SK-N-SH (cell line): ENCODE measurements around the gene MAP1B. TPM values are rescaled to one million over a fixed set of nuclear protein-coding genes. Genes with fewer than 3 reads are reported as not detected.
A peak's percentile ranks its signal among the peaks of the same experiment; 100 is the strongest.

Experiments
- CTCF ChIA-PET: fragments of 300-600, 350-600 bp; formaldehyde crosslinking; extraction: SDS; loops from one replicate; lab custom pipeline; 2021; lab: Yijun Ruan, JAX
- POLR2A ChIA-PET: fragments of 350-600 bp; sonication (Branson Sonifier 250); formaldehyde crosslinking; extraction: SDS; loops from one replicate; lab custom pipeline; 2020; ENCODE audit warnings: antibody characterized with exemption, inconsistent platforms; lab: Yijun Ruan, JAX
- DNase-seq: peaks from one replicate; pipeline ENCODE4 v3.0.0; 2012
- H2AFZ ChIP-seq: fragments of 200-600 bp; sonication (generic); 2 replicates; pipeline ENCODE4 v1.8.1; 2016; ENCODE audit warnings: antibody characterized with exemption, mild to moderate bottlenecking, low read depth
- H3F3A ChIP-seq: fragments of 200-600 bp; sonication (generic); replicated peaks from 2 replicates; pipeline ENCODE3; 2016; ENCODE audit warnings: antibody characterized with exemption, mild to moderate bottlenecking; ENCODE audit not compliant: insufficient read depth
- H3K27ac ChIP-seq, 2 experiments: fragments of 200-500 bp in 1 of 2; fragments of 200-600 bp in 1 of 2; sonication (Bioruptor generic) in 1 of 2; sonication (generic), shearing (Covaris generic) in 1 of 2; 2 replicates each; pipeline versions ENCODE4 v1.5.1 to v1.6.1; 2014 to 2016; ENCODE audit warnings: low read depth in 2 of 2, inconsistent platforms in 1 of 2, low read length in 1 of 2, mild to moderate bottlenecking in 1 of 2, mixed read lengths in 1 of 2
- H3K27me3 ChIP-seq: fragments of 200-600 bp; sonication (generic), shearing (Covaris generic); 2 replicates; pipeline ENCODE4 v1.6.1; 2016; ENCODE audit warnings: mixed run types; ENCODE audit not compliant: insufficient read depth
- H3K36me3 ChIP-seq, 2 experiments: fragments of 200-500 bp in 1 of 2; fragments of 200-600 bp in 1 of 2; sonication (Bioruptor generic) in 1 of 2; sonication (generic) in 1 of 2; replicated peaks in 1 of 2; 2 replicates each; pipeline versions ENCODE3 to v1.5.1; 2014 to 2016; ENCODE audit warnings: low read length in 1 of 2, mild to moderate bottlenecking in 1 of 2; ENCODE audit not compliant: insufficient read depth in 2 of 2, control insufficient read depth in 1 of 2
- H3K4me1 ChIP-seq, 2 experiments: fragments of 200-500 bp in 1 of 2; fragments of 200-600 bp in 1 of 2; sonication (Bioruptor generic) in 1 of 2; sonication (generic), shearing (Covaris generic) in 1 of 2; 2 replicates each; pipeline versions ENCODE4 v1.5.1 to v1.6.1; 2014 to 2016; ENCODE audit warnings: low read depth in 1 of 2, low read length in 1 of 2, mixed run types in 1 of 2; ENCODE audit not compliant: insufficient read depth in 2 of 2, control insufficient read depth in 1 of 2
- H3K4me2 ChIP-seq: fragments of 200-600 bp; sonication (generic), shearing (Covaris generic); 2 replicates; pipeline ENCODE4 v1.6.1; 2017; ENCODE audit warnings: mixed run types
- H3K4me3 ChIP-seq, 2 experiments: fragments of 200-500 bp in 1 of 2; fragments of 200-600 bp in 1 of 2; sonication (Bioruptor generic) in 1 of 2; sonication (generic), shearing (Covaris generic) in 1 of 2; 2 replicates each; pipeline versions ENCODE4 v1.5.1 to v1.8.1; 2014 to 2016; ENCODE audit warnings: low read depth in 2 of 2, inconsistent platforms in 1 of 2, low read length in 1 of 2, mild to moderate bottlenecking in 1 of 2, mixed read lengths in 1 of 2, moderate library complexity in 1 of 2
- H3K79me2 ChIP-seq: fragments of 200-600 bp; sonication (generic); 2 replicates; pipeline ENCODE4 v1.8.1; 2017; ENCODE audit warnings: mild to moderate bottlenecking; ENCODE audit not compliant: insufficient read depth
- H3K9ac ChIP-seq: fragments of 200-600 bp; sonication (generic); 2 replicates; pipeline ENCODE4 v1.6.1; 2017; ENCODE audit warnings: mixed run types
- H3K9me2 ChIP-seq: fragments of 200-600 bp; sonication (generic); 2 replicates; pipeline ENCODE4 v1.6.1; 2017; ENCODE audit warnings: mixed run types
- H3K9me3 ChIP-seq: fragments of 200-600 bp; sonication (generic); 2 replicates; pipeline ENCODE4 v1.6.1; 2017; ENCODE audit warnings: mixed run types, mild to moderate bottlenecking, moderate library complexity
- H4K20me1 ChIP-seq: fragments of 200-600 bp; sonication (generic); 2 replicates; pipeline ENCODE4 v1.6.1; 2017; ENCODE audit warnings: mild to moderate bottlenecking, mixed run types; ENCODE audit not compliant: insufficient read depth
- CHD2 ChIP-seq: fragments of 150-350 bp; IDR thresholded peaks from 2 replicates; pipeline ENCODE4 v1.6.1; 2018; ENCODE audit warnings: low read length; ENCODE audit not compliant: partially characterized antibody
- ELF1 ChIP-seq: IDR thresholded peaks from 2 replicates; pipeline ENCODE4 v1.4.0; 2012
- MAX ChIP-seq: IDR thresholded peaks from 2 replicates; pipeline ENCODE4 v1.4.0; 2012; ENCODE audit warnings: low read depth
- MXI1 ChIP-seq: IDR thresholded peaks from 2 replicates; pipeline ENCODE4 v1.6.1; 2012; ENCODE audit warnings: mild to moderate bottlenecking, low read depth, low read length, improper control_type of control experiment
- POLR2AphosphoS5 ChIP-seq: IDR thresholded peaks from 2 replicates; pipeline ENCODE4 v1.6.1; 2012; ENCODE audit warnings: low read depth, low read length
- RFX5 ChIP-seq: IDR thresholded peaks from 2 replicates; pipeline ENCODE4 v1.6.1; 2012; ENCODE audit warnings: mild to moderate bottlenecking, improper control_type of control experiment, low read length
- SIN3A ChIP-seq: IDR thresholded peaks from 2 replicates; pipeline ENCODE4 v1.6.1; 2012; ENCODE audit warnings: low read depth, mild to moderate bottlenecking, low read length, moderate library complexity, borderline replicate concordance
- TCF12 ChIP-seq: IDR thresholded peaks from 2 replicates; pipeline ENCODE4 v1.4.0; 2012
- TEAD4 ChIP-seq: IDR thresholded peaks from 2 replicates; pipeline ENCODE4 v1.4.0; 2012; ENCODE audit warnings: mild to moderate bottlenecking, borderline replicate concordance; ENCODE audit not compliant: insufficient read depth
- USF1 ChIP-seq: IDR thresholded peaks from 2 replicates; pipeline ENCODE4 v1.4.0; 2012; ENCODE audit warnings: low read depth, borderline replicate concordance
- USF2 ChIP-seq: fragments of 150-350 bp; IDR thresholded peaks from 2 replicates; pipeline ENCODE4 v1.6.1; 2017; ENCODE audit warnings: antibody characterized with exemption, low read length, low read depth, borderline replicate concordance
- WGBS: methylation state at CpG from one replicate; pipeline ENCODE4 v1.1.6; 2017; ENCODE audit warnings: low lambda C conversion rate; 5-methylcytosine and 5-hydroxymethylcytosine counted together
- polyA plus RNA-seq, 3 experiments: library from polyadenylated mRNA; depleted of rRNA; stranded (reverse); fragments of >200 nt; gene quantifications; 2 replicates each; pipeline ENCODE4 v1.2.3, GENCODE V29; 2012
- TF ChIP-seq, protein P1 (sequence below): IDR thresholded peaks from 2 replicates; pipeline ENCODE4; 2012
- TF ChIP-seq, protein P2 (sequence below): IDR thresholded peaks from 2 replicates; pipeline ENCODE4 v1.4.0; 2012; ENCODE audit warnings: low read depth, borderline replicate concordance

The MAP1B gene
- polyA plus RNA-seq, 1 of the 3 experiments (the other 2 are of a cell fraction), result 47.5 TPM

DNA sequence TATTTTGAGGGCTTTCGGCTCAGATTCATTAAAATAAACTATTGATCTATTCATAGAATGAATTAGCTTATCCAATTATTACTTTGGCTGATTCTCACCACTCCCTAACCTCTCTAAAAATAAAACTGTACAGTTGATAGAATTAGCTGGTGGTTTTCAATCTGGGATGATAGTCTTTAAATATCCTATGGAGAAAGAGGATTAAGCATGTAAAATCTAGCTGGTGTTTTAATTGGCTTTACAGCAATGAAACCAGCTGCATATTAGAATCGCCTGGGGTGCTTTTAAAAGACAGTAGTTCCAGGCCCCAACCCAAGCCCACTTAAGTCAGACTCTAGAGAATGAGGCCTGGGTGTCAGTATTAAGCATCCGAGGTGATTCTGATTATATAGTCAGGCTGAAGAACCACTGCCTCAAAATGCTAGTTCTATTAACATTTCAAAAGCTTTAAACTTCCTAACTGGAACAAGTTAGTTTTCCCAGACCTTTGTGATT, 95.1 kb downstream of the MAP1B start:
- no peak overlapping the region for H3K4me3 ChIP-seq
- peaks cover 91% of the 10 kb centered on the region for H3K79me2 ChIP-seq
- peaks cover 93% of the 10 kb centered on the region for H4K20me1 ChIP-seq

DNA sequence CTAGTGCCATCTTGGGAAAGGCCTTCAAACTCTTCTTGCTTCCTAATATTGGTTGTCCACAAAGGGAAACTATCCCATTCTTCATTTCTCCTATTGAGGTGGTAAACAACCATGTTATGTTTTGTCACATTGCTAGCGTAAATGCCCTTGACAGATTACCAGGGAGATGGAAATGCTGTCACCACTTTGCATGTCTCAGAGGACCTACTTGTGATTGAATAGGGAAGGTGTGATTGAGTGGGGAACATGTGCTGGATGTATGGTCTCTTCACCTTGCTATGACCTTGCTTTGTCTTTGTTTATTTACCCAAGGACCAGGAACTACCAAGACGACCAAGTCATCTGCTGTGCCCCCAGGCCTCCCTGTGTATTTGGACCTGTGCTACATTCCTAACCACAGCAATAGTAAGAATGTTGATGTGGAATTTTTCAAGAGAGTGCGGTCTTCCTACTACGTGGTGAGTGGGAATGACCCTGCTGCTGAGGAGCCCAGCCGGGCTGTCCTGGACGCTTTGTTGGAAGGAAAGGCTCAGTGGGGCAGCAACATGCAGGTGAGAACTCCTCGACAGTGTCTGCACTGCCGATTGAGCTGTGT, 96.1 kb downstream of the MAP1B start:
- CTCF ChIA-PET, result no interaction called here
- Histone ChIP-seq H3K27me3 (no peaks in the 10 kb centered on the region), H4K20me1 (peaks cover 83% of the 10 kb centered on the region), H3K4me2 (no peak overlapping the region), H3K79me2 (peaks cover 84% of the 10 kb centered on the region), H3K27ac (peak overlapping the region in 1 of 2 experiments; percentile 94; a peak in 2 of 4 replicates), H3F3A (peaks cover 88% of the 10 kb centered on the region), H3K9ac (no peak overlapping the region), H3K4me3 (no peak overlapping the region), H3K36me3 (peaks cover 98% of the 10 kb centered on the region in 2 experiments), H3K9me3 (no peaks in the 10 kb centered on the region), H3K4me1 (peaks cover 0 to 58% of the 10 kb centered on the region in 2 experiments), H3K9me2 (no peaks in the 10 kb centered on the region)
- POLR2A ChIA-PET, result no interaction called here
- 77% methylated on average over 4 of the region's 8 CpGs for WGBS
- TF ChIP-seq ELF1 (no peak), TEAD4 (no peak), USF2 (no peak), CHD2 (no peak), SIN3A (no peak), MAX (no peak), TCF12 (no peak), RFX5 (no peak), USF1 (no peak)
- TF ChIP-seq, protein P1, sequence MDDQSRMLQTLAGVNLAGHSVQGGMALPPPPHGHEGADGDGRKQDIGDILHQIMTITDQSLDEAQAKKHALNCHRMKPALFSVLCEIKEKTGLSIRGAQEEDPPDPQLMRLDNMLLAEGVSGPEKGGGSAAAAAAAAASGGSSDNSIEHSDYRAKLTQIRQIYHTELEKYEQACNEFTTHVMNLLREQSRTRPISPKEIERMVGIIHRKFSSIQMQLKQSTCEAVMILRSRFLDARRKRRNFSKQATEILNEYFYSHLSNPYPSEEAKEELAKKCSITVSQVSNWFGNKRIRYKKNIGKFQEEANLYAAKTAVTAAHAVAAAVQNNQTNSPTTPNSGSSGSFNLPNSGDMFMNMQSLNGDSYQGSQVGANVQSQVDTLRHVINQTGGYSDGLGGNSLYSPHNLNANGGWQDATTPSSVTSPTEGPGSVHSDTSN, result no peak
- TF ChIP-seq, protein P2, sequence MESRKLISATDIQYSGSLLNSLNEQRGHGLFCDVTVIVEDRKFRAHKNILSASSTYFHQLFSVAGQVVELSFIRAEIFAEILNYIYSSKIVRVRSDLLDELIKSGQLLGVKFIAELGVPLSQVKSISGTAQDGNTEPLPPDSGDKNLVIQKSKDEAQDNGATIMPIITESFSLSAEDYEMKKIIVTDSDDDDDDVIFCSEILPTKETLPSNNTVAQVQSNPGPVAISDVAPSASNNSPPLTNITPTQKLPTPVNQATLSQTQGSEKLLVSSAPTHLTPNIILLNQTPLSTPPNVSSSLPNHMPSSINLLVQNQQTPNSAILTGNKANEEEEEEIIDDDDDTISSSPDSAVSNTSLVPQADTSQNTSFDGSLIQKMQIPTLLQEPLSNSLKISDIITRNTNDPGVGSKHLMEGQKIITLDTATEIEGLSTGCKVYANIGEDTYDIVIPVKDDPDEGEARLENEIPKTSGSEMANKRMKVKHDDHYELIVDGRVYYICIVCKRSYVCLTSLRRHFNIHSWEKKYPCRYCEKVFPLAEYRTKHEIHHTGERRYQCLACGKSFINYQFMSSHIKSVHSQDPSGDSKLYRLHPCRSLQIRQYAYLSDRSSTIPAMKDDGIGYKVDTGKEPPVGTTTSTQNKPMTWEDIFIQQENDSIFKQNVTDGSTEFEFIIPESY, result no peak
- TF ChIP-seq, all 33 proteins: peak for 0
- H2AFZ ChIP-seq, result no peak overlapping the region
- DNase-seq, result no peak

More for the DNA sequence above, 95.1 kb downstream of the MAP1B start:
- Histone ChIP-seq H3K4me1 (peaks cover 0 to 49% of the 10 kb centered on the region in 2 experiments), H2AFZ (no peak overlapping the region), H3K9me3 (no peaks in the 10 kb centered on the region), H3K36me3 (peaks cover 98% of the 10 kb centered on the region in 2 experiments), H3K27me3 (no peaks in the 10 kb centered on the region), H3K4me2 (no peak overlapping the region), H3F3A (peaks cover 88% of the 10 kb centered on the region), H3K9ac (no peak overlapping the region), H3K9me2 (no peaks in the 10 kb centered on the region), H3K27ac (peak overlapping the region; percentile 25 to 94)
- ChIA-PET CTCF (interaction anchor here (1.7 kb wide), 1 partner anchor 43 kb away, joined by 4 read pairs; no protein-coding TSS in a partner anchor), POLR2A (no interaction called here)
- WGBS, result 96% methylated on average over 3 of the region's 3 CpGs
- no peak for DNase-seq
- TF ChIP-seq POLR2AphosphoS5 (0 out of 2 replicates have a peak, but pooled peaks have one; percentile 1), MXI1 (no peak)
